Nephron (organoid): ENCODE measurements around the gene TRIOBP.
A peak's percentile ranks its signal among the peaks of the same experiment; 100 is the strongest.

Source experiments
- H3K27ac Mint-ChIP-seq, 3 experiments: 2 replicates each; pipeline ENCODE4 v1.8.0; 2020; ENCODE audit warnings: mixed read lengths in 3 of 3, mild to moderate bottlenecking in 2 of 3, moderate library complexity in 1 of 3
- H3K27me3 Mint-ChIP-seq: 2 replicates; pipeline ENCODE4 v1.8.0; 2021; ENCODE audit warnings: low read depth, mild to moderate bottlenecking, moderate library complexity, mixed read lengths
- H3K36me3 Mint-ChIP-seq: 2 replicates; pipeline ENCODE4 v1.8.0; 2020; ENCODE audit warnings: low read depth, mixed read lengths
- H3K4me1 Mint-ChIP-seq: 2 replicates; pipeline ENCODE4 v1.8.0; 2020; ENCODE audit warnings: mixed read lengths
- H3K4me3 Mint-ChIP-seq, 3 experiments: 2 replicates each; pipeline ENCODE4 v1.8.0; 2020; ENCODE audit warnings: mild to moderate bottlenecking in 3 of 3, mixed read lengths in 3 of 3, moderate library complexity in 2 of 3
- H3K9me3 Mint-ChIP-seq: 2 replicates; pipeline ENCODE4 v1.8.0; 2020; ENCODE audit warnings: mixed read lengths
- TF ChIP-seq, protein P1 (sequence below), 3 experiments: fragments of 200-600 bp; sonication (generic); IDR thresholded peaks; one replicate each; pipeline ENCODE4 v1.5.0; 2021; ENCODE audit warnings: antibody characterized with exemption in 3 of 3; ENCODE audit not compliant: unreplicated experiment in 3 of 3

Gene TRIOBP

DNA sequence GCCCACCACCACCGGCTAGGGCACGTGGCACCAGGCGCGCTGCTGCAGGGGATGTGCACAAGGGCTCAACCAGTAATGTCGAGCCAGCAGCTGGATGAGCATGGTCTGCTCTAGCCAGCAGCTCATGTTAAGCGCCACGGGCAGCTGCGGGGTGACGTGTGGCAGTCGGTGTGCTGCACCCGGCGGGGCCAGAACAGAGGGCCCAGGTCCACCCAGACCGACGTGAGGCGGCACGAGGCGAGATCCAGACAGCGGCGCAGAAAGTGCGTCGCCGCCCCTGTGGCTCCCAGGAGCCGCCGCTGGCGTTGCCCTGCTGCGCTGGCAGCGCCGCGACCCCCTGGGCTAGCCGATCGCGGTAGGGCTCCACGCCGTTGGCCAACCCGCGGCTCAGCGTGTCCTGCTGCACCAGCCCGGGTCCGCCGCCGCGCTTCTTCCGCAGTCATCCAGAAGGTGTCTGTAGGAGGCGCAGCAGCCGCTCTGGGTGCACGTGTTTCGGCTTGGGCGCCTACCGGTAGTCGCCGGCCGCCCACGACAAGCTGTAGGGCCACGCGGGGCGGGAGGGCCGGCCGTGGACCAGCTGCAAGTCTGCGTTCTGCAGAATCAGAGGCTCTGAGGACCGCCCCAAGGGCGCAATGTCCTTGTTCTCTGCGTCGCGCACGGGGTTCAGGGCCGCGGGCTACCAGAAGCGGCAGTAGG lies 121.7 kb downstream of the TRIOBP start:
- H3K27me3 Mint-ChIP-seq: peaks cover 46% of the 10 kb centered on the region
- H3K4me1 Mint-ChIP-seq: peaks cover 15% of the 10 kb centered on the region
- H3K4me3 Mint-ChIP-seq: peak overlapping the region; percentile 81 to 86 (median 84)

GRCh38 chr22:37819105-37819433 lies 122.2 kb downstream of the TRIOBP start:
- peaks cover 15% of the 10 kb centered on the region for H3K4me1 Mint-ChIP-seq

More for the DNA sequence above, 121.7 kb downstream of the TRIOBP start:
- Mint-ChIP-seq H3K9me3 (no peaks in the 10 kb centered on the region), H3K36me3 (peaks cover 4% of the 10 kb centered on the region), H3K27ac (peak overlapping the region; percentile 92 to 99 (median 95))
- TF ChIP-seq, protein P1, sequence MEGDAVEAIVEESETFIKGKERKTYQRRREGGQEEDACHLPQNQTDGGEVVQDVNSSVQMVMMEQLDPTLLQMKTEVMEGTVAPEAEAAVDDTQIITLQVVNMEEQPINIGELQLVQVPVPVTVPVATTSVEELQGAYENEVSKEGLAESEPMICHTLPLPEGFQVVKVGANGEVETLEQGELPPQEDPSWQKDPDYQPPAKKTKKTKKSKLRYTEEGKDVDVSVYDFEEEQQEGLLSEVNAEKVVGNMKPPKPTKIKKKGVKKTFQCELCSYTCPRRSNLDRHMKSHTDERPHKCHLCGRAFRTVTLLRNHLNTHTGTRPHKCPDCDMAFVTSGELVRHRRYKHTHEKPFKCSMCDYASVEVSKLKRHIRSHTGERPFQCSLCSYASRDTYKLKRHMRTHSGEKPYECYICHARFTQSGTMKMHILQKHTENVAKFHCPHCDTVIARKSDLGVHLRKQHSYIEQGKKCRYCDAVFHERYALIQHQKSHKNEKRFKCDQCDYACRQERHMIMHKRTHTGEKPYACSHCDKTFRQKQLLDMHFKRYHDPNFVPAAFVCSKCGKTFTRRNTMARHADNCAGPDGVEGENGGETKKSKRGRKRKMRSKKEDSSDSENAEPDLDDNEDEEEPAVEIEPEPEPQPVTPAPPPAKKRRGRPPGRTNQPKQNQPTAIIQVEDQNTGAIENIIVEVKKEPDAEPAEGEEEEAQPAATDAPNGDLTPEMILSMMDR (IDR thresholded peaks at IDR 0.05; ENCODE audit: unreplicated experiment in 3 of 3): peak; percentile 22 to 51 (median 32)

GRCh38 chr22:37820350-37820749 lies 123.5 kb downstream of the TRIOBP start:
- TF ChIP-seq, protein P1 (IDR thresholded peaks at IDR 0.05; ENCODE audit: unreplicated experiment in 3 of 3): no peak
- Mint-ChIP-seq H3K27ac (no peak overlapping the region), H3K36me3 (peaks cover 4% of the 10 kb centered on the region), H3K4me3 (peak overlapping the region; percentile 33 to 66 (median 57)), H3K9me3 (no peaks in the 10 kb centered on the region), H3K4me1 (peaks cover 15% of the 10 kb centered on the region), H3K27me3 (peaks cover 56% of the 10 kb centered on the region)

More at GRCh38 chr22:37819105-37819433, 122.2 kb downstream of the TRIOBP start:
- H3K9me3 Mint-ChIP-seq: no peaks in the 10 kb centered on the region
- no peak overlapping the region for H3K27ac Mint-ChIP-seq
- H3K36me3 Mint-ChIP-seq: peaks cover 4% of the 10 kb centered on the region
- peaks cover 52% of the 10 kb centered on the region for H3K27me3 Mint-ChIP-seq
- TF ChIP-seq, protein P1 (IDR thresholded peaks at IDR 0.05; ENCODE audit: unreplicated experiment in 3 of 3): no peak
- H3K4me3 Mint-ChIP-seq: peak overlapping the region; percentile 53 to 65 (median 63)

DNA sequence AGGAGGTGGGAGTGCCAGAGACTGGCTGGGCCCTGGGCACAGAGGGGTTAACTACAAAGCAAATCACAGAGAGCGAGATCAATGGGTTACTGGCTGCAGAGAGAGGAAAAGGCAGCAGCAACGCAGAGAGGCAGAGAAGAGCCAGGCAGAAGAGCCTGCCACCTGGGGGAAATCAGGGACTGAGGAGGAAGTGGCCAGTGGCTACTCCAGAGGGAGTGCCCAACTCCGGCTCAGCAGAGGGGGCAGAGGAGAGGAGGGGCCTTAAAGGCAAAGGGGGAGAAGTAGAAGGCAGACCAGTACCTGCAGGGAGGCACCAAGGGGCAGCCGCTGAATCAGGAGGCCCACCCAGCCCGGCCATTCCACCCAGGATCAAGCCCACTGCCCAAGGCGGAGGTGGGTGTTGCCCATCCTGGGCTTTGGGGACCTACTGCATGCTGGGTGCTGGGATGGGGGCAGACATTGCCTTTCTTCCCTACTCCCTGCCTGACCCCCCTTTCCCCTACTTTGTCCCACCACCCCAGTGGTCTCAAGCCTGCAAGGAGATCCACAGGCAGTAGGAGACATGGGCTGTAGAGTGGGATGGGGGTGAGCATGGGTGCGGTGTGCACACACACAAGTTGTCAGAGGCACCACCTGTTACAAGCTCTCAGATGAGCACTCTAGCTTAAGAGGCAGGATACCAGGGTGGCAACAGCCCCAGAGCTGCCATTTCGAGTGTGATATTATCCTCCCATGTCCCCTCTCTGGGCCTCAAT lies 125.4 kb downstream of the TRIOBP start:
- Mint-ChIP-seq H3K9me3 (no peaks in the 10 kb centered on the region), H3K4me3 (peak overlapping the region; percentile 26 to 67 (median 39)), H3K36me3 (peaks cover 4% of the 10 kb centered on the region), H3K27ac (no peak overlapping the region), H3K27me3 (peaks cover 61% of the 10 kb centered on the region), H3K4me1 (peaks cover 22% of the 10 kb centered on the region)
- TF ChIP-seq, protein P1 (IDR thresholded peaks at IDR 0.05; ENCODE audit: unreplicated experiment in 3 of 3): no peak

GRCh38 chr22:37823134-37823985 lies 126.5 kb downstream of the TRIOBP start, which contains the start of gene GALR3:
Gene GALR3 (plus strand): TSS chr22:37823382. CDS start chr22:37823407, 25 bp downstream.
- Mint-ChIP-seq H3K36me3 (peaks cover 5% of the 10 kb centered on the region), H3K4me3 (peak within 1 kb of the TSS; percentile 52 to 70 (median 67)), H3K27ac (no peak within 1 kb of the TSS), H3K4me1 (peaks cover 14% of the 10 kb centered on the region), H3K9me3 (no peaks in the 10 kb centered on the region), H3K27me3 (peaks cover 61% of the 10 kb centered on the region)
- TF ChIP-seq, protein P1 (IDR thresholded peaks at IDR 0.05; ENCODE audit: unreplicated experiment in 3 of 3): no peak
